GM18907 (cell line): ENCODE results near the gene RASIP1.
"Not testable (repeated sequence)": the region's sequence is repeated elsewhere in the genome, so short reads cannot be mapped to it uniquely, and the experiment has no call there.

Experiments
- ATAC-seq: cut with Tn5 transposase; IDR thresholded peaks from one replicate; pipeline ENCODE4 v1.9.1; 2021; ENCODE audit warnings: mild to moderate bottlenecking, moderate library complexity; ENCODE audit not compliant: unreplicated experiment

RASIP1 gene

DNA sequence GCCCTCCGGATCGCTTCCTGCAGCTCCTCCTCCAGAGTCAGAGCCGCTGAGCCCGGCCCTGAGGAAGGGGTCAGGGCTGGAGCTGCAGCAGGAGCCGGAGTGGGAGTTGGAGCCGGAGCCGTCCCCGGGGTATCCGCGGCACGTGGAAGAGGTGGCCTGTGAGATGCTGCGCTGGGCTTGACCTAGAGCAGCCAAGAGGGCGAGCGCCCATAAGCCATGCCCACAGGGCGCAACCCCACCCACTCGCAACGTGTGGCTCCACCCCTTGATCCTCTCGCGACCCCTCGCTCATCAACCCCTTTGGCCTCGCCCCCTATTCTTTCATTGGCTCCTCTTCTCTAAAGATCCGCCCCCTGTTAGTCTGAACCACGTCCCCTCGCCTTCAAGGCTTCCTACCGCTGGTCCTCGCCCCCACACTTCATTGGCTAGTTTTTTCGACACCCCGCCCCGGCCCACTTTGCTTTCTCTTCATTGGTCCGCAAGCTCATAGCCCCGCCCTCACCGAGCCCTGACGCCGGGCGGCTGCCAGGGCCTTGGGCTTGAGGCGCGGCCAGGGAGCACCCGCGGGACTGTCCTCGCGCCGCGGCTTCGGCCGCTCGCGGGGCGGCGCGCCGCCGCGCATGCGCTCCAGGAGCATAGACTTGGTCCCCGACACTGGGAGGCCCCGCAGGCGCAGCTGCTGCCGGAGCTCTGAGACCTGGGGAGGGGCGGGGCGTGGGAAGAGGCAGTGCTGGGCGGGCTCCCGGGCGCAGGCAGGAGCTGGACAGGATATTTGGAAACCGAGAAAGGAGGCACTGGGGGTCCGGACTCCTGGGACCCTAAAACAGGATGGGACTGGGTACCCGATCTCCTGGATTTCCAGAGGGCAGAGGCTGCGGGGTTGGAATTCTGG lies 26.3 kb downstream of the RASIP1 start:
- peak; percentile 90 for ATAC-seq

DNA sequence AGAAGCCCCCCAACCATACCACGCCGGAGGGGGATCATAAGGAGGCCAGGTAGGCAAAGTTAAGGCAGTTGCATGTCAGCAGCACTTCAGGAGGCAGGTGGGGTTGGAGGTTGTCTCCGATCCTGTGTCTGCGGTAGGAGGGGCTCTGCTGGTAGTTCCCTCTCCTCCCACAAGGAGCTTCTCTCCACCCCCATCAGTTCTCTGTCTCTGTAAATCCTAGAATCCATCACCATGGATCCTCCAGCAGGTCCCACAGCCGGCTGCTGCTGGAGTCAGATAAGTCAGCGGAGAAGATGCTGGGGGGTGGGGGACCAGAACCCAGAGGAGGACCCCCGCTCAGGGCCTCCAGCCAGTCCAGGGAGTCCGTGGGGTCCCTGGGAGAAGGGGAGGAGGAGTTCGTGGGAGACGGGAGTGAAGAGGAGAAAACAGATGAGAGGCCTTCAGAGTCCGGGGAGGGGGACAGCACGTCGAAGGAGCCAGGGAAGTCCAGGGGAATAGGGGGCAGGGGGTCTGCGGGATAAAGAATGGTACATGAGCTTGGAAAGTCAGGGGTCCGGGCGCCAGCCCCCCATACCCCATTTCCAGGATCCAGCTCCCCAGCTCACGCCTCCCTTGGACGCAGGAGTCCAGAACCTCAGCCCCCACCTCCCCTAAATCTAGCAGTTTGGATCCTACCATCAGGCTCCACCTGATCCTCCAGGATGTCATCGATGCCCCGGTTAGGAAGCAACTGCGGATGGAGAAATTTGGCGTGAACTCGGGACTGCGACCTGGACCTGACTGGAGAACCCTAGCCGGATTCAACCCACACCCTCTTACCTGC lies 27.2 kb downstream of the RASIP1 start:
- ATAC-seq = no peak

DNA sequence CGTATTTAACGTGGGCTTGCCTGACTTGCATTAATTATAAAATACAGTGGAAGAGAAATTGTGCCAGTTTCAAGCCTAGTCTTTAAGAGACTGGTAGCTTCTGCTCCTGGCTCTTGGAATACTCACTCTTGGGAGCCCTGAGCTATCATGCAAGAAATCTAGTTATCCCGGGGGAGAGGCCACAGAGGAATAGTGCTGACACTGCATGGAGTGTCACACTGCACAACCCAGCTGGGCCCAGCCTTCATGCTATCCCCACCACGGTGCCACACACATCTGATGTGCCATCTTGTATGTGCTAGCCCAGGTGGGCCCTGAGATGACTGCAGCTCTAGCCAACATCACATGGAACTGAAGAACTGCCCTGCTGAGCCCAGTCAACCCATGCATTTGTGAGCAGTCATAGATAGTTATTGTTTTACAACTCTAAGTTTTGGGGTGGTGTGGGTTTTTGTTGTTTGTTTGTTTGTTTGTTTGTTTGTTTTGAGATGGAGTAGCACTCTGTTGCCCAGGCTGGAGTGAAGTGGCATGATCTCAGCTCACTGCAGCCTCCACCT lies 29.2 kb downstream of the RASIP1 start:
- no peak for ATAC-seq

DNA sequence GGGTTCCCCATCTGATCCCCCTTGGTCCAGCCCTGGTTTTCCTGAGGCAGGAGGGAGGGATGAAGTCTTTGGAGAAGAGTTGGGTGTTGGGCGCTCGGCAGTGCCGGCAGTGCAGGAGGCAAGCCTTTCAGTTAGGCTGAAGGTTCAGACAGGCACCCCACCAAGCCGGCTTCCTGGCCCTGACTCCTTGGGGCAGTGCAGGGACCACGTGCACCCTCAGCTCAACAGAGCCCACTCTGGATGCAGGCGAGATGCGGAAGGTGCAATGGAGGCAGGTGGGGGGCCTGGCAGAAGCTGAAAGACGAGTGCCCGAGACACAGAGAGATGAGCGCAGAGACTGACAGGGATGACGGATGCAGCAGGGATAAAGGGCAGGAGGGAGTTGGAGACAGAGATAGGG lies 31.9 kb downstream of the RASIP1 start:
- ATAC-seq = no peak

DNA sequence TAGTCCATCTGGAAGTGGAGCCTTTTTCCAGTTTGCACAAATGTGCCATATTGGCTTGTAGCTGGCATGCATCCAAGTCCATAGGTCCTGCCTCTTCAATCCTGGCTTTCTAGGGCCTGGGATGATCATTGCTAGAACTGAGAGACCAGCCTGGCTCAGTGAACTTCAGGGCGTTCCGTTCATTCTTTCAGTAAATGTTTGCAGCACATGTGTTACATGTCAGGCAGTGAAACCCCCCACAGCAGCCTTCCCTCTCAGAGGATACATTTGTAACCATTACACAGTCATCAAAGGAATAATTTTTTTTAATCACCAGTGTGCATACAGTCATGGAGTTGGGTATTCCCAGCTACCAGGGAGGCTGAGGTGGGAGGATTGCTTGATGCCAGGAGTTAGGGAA lies 35.0 kb downstream of the RASIP1 start:
- ATAC-seq = no peak

DNA sequence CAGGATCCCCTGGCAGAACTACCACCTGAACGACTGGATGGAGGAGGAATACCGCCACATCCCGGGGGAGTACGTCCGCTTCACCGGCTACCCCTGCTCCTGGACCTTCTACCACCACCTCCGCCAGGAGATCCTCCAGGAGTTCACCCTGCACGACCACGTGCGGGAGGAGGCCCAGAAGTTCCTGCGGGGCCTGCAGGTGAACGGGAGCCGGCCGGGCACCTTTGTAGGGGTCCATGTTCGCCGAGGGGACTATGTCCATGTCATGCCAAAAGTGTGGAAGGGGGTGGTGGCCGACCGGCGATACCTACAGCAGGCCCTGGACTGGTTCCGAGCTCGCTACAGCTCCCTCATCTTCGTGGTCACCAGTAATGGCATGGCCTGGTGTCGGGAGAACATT lies 37.1 kb downstream of the RASIP1 start:
- ATAC-seq = no peak

DNA sequence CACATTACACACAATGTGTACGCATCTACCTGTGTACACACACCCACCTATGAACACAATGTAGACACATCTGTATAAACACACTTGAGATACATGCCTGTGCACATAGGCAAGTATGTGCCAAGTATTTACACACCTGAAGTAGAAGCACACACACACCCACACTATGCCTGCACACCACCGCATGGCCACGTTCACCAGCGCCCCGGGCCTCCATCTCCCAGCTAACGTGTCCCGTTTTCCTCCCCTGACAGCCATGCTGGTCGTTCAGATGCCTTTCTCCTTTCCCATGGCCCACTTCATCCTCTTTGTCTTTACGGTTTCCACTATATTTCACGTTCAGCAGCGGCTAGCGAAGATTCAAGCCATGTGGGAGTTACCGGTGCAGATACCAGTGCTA lies 37.7 kb downstream of the RASIP1 start:
- ATAC-seq = no peak

DNA sequence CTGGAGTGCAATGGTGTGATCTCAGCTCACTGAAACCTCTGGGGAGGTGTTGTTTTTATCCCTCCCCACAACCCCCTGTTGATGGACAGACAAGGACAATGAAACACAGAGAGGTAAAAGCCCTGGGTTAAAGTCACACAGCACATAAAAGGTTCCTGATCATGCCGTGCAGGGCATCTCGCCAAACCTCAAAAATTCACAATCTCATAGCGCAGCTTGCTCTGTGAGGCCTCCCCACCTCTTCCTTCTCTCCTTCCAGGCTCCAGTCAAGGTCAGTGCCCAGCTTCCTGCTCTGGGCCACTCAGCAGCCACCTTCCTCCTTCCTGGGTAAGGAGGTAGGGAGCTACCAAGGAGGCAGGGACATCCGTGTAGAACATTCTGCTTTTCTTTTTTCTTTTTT lies 42.4 kb downstream of the RASIP1 start:
- ATAC-seq = no peak

DNA sequence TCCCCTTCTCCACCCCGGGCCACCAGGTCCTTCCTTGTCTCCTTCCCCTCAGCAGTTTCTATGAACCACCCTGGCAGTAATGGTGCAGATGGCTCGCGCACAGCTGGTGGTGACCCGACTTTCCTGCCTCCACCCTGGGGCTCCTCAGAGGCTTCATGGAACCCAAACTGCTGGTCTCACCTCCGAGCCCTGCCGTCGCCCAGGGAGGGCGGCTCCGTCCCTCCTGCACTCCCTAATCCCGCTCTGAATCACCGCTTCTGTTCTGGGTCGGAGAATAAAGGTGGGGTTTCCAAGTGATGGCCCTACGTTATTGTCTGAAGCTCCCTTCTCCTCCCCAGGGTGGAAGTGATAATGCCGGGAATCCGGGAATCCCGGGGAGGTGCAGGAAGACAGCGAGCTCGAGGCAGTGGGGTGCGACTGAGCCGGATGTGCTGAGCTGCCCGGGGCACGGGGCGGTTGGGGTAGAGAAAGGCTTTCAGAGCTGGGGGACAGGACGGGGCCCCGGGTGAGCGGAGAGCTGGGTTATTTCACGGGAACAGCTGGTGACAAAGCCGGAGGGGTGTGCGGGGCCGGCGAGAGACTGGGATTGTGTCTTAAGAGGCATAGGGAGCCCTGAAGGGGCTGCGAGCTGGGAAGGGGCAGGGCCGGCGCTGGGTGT lies 43.9 kb downstream of the RASIP1 start:
- no peak for ATAC-seq

DNA sequence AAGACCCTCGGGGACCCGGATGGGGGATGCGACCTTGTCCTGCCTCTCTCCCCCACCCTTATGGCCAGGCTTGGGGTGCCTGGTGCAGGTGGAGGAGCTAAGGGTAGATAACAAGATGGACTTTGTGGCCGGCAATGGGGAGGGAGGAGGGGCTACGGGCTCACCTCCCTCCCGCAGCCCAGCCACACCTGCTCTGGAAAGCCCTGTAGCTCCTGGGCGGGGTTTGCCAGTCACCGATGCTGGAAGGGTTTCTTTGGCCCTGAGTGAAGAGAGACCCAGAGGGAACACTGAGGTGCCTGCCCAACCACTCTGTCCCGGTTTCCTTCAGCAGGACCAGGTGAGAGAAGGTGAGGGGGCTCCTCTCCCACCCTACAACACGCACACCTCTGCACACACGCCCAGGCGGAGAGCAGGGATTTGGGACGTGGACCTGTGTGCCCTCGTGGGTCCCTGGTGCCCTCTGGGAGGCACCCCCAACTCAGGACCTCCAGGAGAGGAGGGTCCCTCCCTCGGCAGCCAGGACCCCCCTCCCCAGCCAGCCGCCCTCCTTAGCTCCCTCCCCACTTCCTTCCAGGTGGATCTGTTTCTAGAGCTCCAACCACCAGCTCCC lies 44.6 kb downstream of the RASIP1 start, which contains the start of gene FUT2:
TSS of gene FUT2 (plus strand) at position 229 of the 610 bp plus-strand sequence. CDS start 6,986 bp downstream, outside the sequence.
- ATAC-seq = no peak

DNA sequence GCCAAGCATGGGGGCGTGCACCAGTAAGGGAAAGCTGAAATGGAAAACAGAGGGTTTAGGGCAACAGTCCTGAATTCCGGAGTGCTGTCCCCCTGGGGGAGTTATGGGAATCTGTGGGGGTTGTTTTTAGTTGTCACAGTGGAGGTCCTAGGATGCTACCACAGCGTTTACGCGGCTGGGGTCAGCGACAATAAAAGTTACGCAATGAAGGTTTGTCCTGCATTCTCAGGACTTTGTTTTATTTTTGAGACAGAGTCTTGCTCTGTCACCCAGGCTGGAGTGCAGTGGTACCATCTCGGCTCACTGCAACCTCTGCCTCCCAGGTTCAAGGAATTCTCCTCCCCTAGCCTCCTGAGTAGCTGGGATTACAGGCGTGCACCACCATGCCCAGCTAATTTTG lies 46.8 kb downstream of the RASIP1 start:
- ATAC-seq = not testable (repeated sequence)

DNA sequence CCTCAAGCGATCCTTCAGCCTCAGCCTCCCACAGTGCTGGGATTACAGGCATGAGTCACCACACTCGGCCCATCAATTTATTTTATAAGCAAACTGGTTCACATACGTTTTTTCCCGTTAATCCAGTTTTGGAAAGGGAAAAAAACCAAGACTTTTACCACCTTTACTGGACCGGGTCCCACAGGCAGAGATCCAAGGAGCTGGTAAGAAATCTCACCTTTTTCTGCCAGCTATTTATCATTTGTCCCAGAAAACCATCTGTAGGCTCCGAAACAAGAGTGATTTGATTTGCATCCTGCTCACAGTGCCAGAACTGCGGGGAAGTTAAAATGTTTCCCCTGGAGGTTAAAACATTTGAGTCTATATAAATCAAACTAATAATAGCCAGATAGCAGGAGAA lies 51.0 kb downstream of the RASIP1 start:
- no peak for ATAC-seq

DNA sequence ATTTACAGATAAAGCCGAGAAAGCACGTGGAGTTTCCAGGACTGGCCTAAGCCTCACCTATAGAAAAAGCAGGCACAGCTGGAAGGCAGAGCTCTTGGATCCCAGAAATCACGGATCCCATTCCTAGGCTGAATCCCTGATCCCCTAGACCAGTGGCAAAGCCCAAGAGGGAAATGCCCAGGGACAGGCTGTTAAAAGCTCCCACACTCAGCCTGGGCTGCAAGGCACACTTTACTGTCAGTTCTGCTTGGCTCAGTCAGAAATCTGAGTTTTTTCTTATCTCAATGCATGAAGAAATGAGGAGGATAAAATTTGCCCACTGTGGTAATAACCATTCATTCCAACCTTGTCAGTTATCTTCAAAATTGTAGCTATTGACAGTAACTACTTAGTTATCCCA lies 52.6 kb downstream of the RASIP1 start:
- no peak for ATAC-seq

DNA sequence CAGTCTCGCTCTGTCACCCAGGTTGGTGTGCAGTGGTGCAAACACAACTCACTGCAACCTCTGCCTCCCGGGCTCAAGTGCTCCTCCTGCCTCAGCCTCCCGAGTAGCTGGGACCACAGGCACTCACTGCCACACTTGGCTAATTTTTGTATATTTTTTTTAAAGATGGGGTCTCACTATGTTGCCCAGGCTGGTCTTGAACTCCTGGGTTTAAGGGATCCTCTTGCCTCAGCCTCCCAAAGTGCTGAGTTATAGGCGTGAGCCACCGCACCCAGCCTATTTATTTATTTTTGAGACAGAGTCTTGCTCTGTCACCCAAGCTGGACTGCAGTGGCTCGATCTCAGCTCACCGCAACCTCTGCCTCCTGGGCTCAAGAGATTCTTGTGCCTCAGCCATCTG lies 53.8 kb downstream of the RASIP1 start:
- not testable (repeated sequence) for ATAC-seq

DNA sequence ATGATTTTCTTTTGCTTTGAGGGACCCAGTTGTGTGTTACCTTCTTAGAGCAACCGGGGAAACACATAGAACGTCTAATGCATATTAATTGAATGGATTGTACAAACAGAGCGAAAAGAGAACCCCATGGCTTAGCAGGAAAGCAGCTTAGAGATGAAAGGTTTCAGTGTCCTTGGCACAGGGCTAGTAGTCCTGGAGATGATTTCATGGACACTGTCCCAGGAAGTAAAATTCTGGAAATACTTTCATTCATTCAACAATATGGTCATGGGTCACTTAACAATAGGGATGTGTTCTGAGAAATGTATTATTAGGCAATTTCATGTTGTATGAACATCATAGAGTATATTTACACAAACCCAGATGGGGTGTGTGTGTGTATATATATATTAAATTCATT lies 54.3 kb downstream of the RASIP1 start:
- no peak for ATAC-seq

DNA sequence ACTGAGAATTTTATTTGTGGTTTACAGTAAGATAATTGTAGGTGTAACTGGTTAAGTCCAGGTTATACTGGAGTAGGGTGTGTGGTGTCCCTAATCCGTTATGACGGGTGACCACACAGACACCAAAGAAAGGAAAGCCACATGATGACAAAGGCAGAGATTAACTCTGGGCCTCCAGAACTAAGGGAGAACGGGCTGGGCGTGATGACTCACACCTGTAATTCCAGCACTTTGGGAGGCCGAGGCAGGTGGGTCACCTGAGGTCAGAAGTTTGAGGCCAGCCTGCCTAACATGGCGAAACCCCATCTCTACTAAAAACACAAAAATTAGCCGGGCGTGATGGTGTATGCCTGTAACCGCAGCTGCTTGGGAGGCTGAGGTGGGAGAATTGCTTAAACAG lies 54.8 kb downstream of the RASIP1 start:
- no peak for ATAC-seq

DNA sequence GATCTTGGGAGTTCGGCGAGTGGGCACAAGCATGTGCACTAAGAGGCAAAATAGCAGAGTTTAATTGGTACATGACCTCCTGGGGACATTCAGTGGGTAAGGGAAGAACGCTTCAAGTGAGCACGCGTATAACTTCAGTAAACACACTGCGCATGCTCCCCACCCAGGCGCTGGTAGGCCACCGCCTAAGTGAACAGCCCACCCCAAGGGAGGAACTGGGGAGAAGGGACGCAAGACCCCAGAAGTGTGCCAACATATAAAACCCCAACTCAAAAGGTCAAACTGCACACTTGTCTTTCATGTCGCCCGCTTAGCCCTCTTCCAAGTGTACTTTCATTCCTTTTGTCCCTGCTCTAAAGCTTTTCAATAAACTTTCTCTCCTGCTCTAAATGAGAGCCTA lies 57.1 kb downstream of the RASIP1 start:
- ATAC-seq = no peak

DNA sequence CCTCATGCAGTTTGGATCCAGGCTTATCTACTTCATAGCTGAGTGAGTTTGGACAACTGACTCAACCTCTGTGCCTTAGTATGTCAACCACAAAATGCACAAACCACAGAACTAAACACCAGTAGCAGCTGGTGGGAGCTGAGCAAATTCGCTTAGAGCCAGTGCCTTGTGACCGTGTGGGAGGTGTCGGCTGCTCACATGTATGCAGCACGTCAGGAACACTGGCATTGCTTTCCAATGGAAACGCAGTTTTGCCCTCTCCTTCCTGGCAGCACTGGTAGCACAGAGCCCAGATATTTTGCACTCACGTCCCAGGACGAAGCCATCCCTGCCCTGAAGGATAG lies 59.3 kb downstream of the RASIP1 start:
- no peak for ATAC-seq

DNA sequence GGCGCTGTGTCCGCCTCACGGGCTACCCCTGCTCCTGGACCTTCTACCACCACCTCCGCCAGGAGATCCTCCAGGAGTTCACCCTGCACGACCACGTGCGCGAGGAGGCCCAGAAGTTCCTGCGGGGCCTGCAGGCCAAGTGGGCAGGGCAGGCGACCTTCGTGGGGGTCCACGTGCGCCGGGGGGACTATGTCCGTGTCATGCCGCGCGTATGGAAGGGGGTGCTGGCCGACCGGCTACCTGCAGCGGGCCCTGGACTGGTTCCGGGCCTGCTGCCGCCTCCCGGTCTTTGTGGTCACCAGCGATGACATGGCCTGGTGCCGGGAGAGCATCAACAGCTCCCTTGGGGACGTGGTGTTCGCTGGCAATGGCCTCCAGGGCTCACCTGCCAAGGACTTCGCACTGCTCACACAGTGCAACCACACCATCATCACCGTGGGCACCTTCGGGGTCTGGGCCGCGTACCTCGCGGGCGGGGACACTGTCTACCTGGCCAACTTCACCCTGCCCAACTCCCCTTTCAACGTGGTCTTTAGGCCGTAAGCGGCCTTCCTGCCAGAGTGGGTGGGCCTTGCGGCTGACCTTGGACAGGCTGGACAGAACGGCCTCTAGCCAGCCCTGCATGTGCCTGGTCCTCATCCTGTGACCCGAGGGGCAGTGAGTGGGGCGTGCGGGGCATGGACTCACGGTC lies 59.8 kb downstream of the RASIP1 start:
- no peak for ATAC-seq

DNA sequence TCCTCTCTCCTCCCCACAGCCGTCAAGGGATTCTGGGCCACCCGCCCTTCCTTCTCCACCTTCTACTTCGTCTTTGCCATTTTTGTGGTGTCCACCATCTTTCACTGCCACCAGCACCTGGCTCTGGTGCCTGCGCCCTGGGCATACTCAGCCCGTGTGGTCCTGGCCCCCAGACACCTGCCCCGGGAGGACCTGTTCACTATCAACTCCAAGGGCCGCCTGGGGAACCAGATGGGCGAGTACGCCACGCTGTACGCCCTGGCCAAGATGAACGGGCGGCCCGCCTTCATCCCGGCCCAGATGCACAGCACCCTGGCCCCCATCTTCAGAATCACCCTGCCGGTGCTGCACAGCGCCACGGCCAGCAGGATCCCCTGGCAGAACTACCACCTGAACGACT lies 60.4 kb downstream of the RASIP1 start:
- not testable (repeated sequence) for ATAC-seq
